ENCODE results near the gene DLX6. TPM values are rescaled to one million over a fixed set of nuclear protein-coding genes. Genes with fewer than 3 reads are reported as not detected.

The DLX6 gene
- total and polyA plus RNA-seq, 4 donors: 0.17 TPM; not detected in 3

DNA sequence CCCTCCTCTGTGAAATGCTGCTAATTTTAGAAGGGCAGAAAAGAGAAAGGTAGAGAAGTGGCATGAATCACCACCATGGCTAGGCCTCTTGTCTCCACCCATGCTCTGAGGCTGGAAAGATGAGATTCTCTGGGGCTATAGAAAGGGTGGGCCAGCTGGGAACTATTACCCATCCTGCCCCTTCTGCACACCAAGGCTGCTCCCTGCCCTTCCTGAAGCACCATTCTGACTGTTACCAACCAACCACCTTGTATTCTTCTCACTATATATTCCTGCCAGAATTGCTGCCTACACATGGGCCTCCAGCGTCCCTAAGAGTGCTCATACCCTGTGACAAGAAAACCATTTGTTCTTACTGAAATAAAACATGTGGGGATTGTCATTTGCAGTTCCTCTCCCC, 11.4 kb upstream of the DLX6 start:
- WGBS (ENCODE audit: insufficient coverage): no CpG with 5 or more reads among the region's 1 CpG
- no peaks in the 10 kb centered on the region for H3K9me3 ChIP-seq (ENCODE audit: control insufficient read depth, insufficient read depth, low read length)
- H3K4me3 ChIP-seq (ENCODE audit: low read depth, low read length): no peak overlapping the region
- peaks cover 98% of the 10 kb centered on the region for H3K27me3 ChIP-seq (ENCODE audit: control insufficient read depth, insufficient read depth, low read length)
- H3K4me1 ChIP-seq (ENCODE audit: control insufficient read depth, insufficient read depth, low read length): peaks cover 16% of the 10 kb centered on the region
- no peak for DNase-seq (ENCODE audit: low read depth in 4 of 6, low spot score in 6 of 6)
- H3K36me3 ChIP-seq (ENCODE audit: control insufficient read depth, insufficient read depth, low read length): no peaks in the 10 kb centered on the region
- H3K27ac ChIP-seq (ENCODE audit: low read depth, low read length): no peak overlapping the region

DNA sequence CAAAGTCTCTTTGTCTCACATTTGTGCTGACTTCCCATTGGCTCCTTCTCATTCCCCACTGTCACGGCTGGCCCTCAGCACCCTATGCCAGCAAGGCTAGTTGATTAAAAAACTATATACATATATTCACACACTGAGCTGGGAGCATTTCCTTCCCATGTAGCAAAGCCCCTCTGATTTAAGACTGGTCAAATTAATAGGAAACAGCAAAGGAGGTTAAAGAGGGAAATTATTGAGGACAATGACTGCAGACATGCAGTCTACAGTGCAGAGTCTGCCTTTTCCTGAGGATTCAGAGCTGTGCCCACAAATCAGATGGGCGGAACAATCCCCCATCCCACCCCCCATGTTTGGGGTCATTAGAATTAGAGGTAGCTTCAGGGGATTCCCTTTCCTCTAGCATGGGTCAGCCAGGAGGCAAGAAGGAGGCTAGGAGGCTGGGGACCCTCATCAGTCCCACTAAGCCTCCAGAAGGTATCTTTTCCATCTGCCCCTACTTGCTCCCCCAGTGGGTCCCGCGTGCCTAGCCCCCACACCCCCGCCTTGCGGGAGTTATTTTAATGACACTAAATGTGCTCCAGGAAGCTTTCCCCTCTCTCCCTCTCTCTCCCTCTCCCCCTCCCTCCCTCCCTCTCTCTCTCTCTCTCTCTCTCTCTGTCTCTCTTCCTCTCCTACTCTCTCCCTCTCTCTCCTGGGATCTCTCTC, 9.8 kb upstream of the DLX6 start:
- Histone ChIP-seq H3K27me3 (ENCODE audit: control insufficient read depth, insufficient read depth, low read length) (peaks cover 98% of the 10 kb centered on the region), H3K27ac (ENCODE audit: low read depth, low read length) (no peak overlapping the region), H3K4me3 (ENCODE audit: low read depth, low read length) (no peak overlapping the region), H3K9me3 (ENCODE audit: control insufficient read depth, insufficient read depth, low read length) (no peaks in the 10 kb centered on the region), H3K36me3 (ENCODE audit: control insufficient read depth, insufficient read depth, low read length) (no peaks in the 10 kb centered on the region), H3K4me1 (ENCODE audit: control insufficient read depth, insufficient read depth, low read length) (peaks cover 16% of the 10 kb centered on the region)
- no peak for DNase-seq (ENCODE audit: low read depth in 4 of 6, low spot score in 6 of 6)
- WGBS (ENCODE audit: insufficient coverage): 0% methylated on average over 5 of the region's 6 CpGs

DNA sequence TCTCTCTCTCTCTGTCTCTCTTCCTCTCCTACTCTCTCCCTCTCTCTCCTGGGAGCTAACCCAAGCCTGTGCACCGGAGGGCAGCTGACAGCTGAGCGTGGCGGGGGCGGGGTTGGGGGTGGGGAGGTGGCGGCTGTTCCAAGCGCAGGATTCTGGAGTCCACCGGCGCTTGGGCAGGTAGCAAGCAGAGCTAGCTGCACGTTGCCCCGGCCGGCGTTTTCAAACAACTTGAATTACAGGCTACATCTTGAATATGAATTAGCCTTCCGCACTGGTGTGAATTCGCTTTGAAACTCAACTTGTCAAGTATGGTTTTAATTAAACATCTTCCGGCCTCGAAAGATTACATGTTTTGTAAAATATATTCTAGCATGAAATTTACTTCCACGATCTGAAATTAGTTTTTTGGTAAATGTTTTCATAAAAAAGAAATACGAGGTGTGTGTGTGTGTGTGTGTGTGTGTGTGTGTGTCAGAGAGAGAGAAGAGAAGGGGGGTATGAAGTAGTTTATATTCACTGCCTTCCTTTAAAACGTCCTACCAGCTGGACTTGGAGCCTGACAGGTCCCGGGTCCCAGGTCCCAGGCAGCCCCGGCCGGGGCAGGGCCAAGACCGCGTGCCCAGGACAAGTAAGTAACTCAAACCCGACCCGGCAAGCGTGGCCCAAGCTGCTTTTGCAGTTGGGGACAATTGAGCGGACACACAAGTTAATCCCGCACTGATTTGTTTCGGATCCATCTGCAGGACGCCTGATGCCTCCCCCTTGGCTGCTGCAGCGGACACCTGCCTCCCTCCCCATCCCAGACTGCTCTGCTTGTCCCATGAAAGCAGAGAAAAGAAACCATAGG, 9.0 kb upstream of the DLX6 start:
- no peak overlapping the region for H3K4me3 ChIP-seq (ENCODE audit: low read depth, low read length)
- DNase-seq (ENCODE audit: low read depth in 4 of 6, low spot score in 6 of 6): peak in 2 of 6 donors; percentile 8 to 27
- WGBS (ENCODE audit: insufficient coverage): 0% methylated on average over 26 of the region's 32 CpGs
- no peaks in the 10 kb centered on the region for H3K9me3 ChIP-seq (ENCODE audit: control insufficient read depth, insufficient read depth, low read length)
- H3K36me3 ChIP-seq (ENCODE audit: control insufficient read depth, insufficient read depth, low read length): no peaks in the 10 kb centered on the region
- peaks cover 16% of the 10 kb centered on the region for H3K4me1 ChIP-seq (ENCODE audit: control insufficient read depth, insufficient read depth, low read length)
- no peak overlapping the region for H3K27ac ChIP-seq (ENCODE audit: low read depth, low read length)
- H3K27me3 ChIP-seq (ENCODE audit: control insufficient read depth, insufficient read depth, low read length): peaks cover 99% of the 10 kb centered on the region

DNA sequence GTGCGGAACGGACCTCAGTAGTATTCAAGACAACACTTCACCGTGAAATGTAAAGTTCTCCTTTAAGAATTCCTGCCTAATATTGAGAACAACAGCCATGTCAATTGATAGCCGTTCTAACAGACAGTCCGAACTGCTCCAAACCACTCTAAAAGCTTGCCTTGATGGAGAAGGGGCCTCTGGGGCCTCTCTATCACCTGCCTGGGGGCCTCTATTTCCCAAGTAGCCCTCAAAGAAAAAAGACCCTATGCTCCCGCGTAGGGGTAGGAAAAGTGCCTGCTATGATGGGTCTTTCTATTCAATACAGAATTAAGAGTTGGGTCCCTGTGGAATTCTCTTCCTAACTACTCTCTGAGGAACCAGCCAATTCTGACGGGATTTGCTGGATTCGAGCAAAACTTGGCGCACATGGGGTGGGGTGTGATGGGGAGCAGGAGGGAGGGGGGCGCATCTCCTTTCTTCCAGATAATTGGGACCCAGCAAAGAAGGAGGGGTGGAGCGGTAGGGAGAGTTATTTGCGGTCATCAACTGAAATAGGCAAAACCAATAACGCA, 8.3 kb upstream of the DLX6 start:
- 0% methylated on average over 3 of the region's 14 CpGs for WGBS (ENCODE audit: insufficient coverage)
- peaks cover 100% of the 10 kb centered on the region for H3K27me3 ChIP-seq (ENCODE audit: control insufficient read depth, insufficient read depth, low read length)
- no peak overlapping the region for H3K4me3 ChIP-seq (ENCODE audit: low read depth, low read length)
- no peak overlapping the region for H3K27ac ChIP-seq (ENCODE audit: low read depth, low read length)
- DNase-seq (ENCODE audit: low read depth in 4 of 6, low spot score in 6 of 6): peak in 2 of 6 donors; percentile 11 to 16
- no peaks in the 10 kb centered on the region for H3K36me3 ChIP-seq (ENCODE audit: control insufficient read depth, insufficient read depth, low read length)
- peaks cover 16% of the 10 kb centered on the region for H3K4me1 ChIP-seq (ENCODE audit: control insufficient read depth, insufficient read depth, low read length)
- H3K9me3 ChIP-seq (ENCODE audit: control insufficient read depth, insufficient read depth, low read length): no peaks in the 10 kb centered on the region

DNA sequence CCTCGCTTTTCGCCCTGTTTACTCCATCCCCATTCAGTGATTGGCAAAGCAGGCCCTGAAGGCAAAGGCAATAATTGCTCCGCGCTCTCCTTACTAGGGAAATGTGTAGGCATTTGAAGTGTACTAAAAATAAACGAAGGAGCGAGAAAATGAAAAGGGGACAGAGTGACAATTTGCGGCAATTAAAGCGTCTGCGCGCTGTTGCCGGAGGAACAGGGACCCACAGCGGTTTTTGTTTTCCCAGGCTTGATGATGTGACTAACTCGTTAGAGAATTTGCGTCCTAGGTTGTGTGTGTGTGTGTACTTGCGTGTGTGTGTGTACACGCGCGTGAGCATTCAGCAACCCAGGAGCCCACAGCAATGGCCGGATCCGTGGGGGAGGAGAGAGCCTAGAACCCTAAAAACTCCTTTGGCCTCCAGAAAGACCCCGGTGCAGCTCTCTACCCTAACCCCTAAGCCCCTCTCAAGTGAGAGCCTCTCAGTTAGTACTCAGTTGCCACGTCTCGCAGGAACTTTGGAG, 7.8 kb upstream of the DLX6 start:
- Histone ChIP-seq H3K36me3 (ENCODE audit: control insufficient read depth, insufficient read depth, low read length) (no peaks in the 10 kb centered on the region), H3K27ac (ENCODE audit: low read depth, low read length) (no peak overlapping the region), H3K4me1 (ENCODE audit: control insufficient read depth, insufficient read depth, low read length) (peaks cover 12% of the 10 kb centered on the region), H3K9me3 (ENCODE audit: control insufficient read depth, insufficient read depth, low read length) (no peaks in the 10 kb centered on the region), H3K27me3 (ENCODE audit: control insufficient read depth, insufficient read depth, low read length) (peaks cover 100% of the 10 kb centered on the region), H3K4me3 (ENCODE audit: low read depth, low read length) (no peak overlapping the region)
- DNase-seq (ENCODE audit: low read depth in 4 of 6, low spot score in 6 of 6): peak in 2 of 6 donors; percentile 35 to 42
- under 1% methylated on average over 14 of the region's 23 CpGs for WGBS (ENCODE audit: insufficient coverage)

DNA sequence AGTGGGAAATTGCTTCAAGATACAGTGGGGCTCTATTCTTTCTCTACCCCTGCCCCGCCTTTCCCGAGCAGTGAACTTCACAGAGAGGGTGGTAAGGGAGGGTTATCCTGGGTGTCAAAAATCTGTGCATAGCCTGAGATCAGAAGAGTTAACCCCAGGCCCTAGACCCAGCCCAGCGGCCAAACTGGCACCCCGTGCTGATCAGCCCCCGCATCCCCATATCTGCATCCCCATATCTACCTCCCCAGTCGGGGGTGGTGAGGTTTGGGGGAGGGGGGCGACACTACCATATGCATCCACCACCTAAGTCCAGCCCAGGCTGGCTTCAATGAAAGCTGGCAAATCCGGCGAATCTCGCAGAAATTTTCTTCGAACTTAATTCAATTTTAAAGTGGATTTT, 7.0 kb upstream of the DLX6 start:
- DNase-seq (ENCODE audit: low read depth in 4 of 6, low spot score in 6 of 6): peak in 1 of 6 donors; percentile 12
- peaks cover 100% of the 10 kb centered on the region for H3K27me3 ChIP-seq (ENCODE audit: control insufficient read depth, insufficient read depth, low read length)
- H3K36me3 ChIP-seq (ENCODE audit: control insufficient read depth, insufficient read depth, low read length): no peaks in the 10 kb centered on the region
- H3K27ac ChIP-seq (ENCODE audit: low read depth, low read length): no peak overlapping the region
- 0% methylated on average over 4 of the region's 11 CpGs for whole genome bisulfite sequencing (ENCODE audit: insufficient coverage)
- no peak overlapping the region for H3K4me3 ChIP-seq (ENCODE audit: low read depth, low read length)
- no peaks in the 10 kb centered on the region for H3K9me3 ChIP-seq (ENCODE audit: control insufficient read depth, insufficient read depth, low read length)
- H3K4me1 ChIP-seq (ENCODE audit: control insufficient read depth, insufficient read depth, low read length): peaks cover 10% of the 10 kb centered on the region

DNA sequence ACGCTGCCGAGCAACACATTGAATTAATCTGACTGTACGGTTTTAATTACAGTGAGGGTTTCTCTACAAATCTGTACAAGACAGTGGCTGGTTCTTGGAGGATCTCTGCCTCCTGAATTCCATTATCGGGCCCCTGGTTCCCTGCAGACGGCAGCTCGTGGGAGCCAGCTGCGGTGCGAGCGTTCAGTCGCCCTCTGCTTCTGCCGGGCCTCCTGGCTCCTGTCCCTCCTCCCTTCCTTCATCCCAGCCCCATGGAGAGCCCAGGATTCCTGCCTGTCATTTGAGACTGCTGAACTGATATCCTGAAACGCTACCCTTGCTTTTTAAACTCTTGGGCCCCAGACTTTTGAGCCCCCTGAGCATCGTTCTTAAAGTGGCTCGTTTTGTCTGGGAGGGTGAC, 6.6 kb upstream of the DLX6 start:
- under 1% methylated on average over 11 of the region's 14 CpGs for whole genome bisulfite sequencing (ENCODE audit: insufficient coverage)
- H3K36me3 ChIP-seq (ENCODE audit: control insufficient read depth, insufficient read depth, low read length): no peaks in the 10 kb centered on the region
- no peak overlapping the region for H3K27ac ChIP-seq (ENCODE audit: low read depth, low read length)
- peaks cover 13% of the 10 kb centered on the region for H3K4me1 ChIP-seq (ENCODE audit: control insufficient read depth, insufficient read depth, low read length)
- peak in 2 of 6 donors; percentile 6 to 20 for DNase-seq (ENCODE audit: low read depth in 4 of 6, low spot score in 6 of 6)
- peaks cover 100% of the 10 kb centered on the region for H3K27me3 ChIP-seq (ENCODE audit: control insufficient read depth, insufficient read depth, low read length)
- no peaks in the 10 kb centered on the region for H3K9me3 ChIP-seq (ENCODE audit: control insufficient read depth, insufficient read depth, low read length)
- H3K4me3 ChIP-seq (ENCODE audit: low read depth, low read length): no peak overlapping the region

DNA sequence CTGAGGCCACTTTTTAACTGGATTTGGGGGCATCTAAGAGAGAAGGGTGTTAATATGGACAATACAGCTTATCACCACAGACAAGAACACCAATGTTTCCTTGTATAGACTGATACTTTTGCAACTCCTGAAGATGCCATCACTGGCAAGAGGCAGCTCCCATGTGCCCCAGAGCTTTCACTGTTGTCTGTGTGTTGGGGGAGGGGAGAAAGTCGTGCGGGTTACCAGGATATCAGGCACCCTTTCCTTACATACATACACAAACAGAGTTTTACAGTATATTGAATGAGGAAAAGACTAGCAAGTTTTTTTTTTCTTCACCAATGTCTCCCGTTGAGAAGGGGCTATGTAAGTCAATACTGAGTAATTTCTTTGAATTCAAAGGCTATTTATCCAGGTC, 4.1 kb upstream of the DLX6 start:
- WGBS (ENCODE audit: insufficient coverage): no CpG with 5 or more reads among the region's 3 CpGs

DNA sequence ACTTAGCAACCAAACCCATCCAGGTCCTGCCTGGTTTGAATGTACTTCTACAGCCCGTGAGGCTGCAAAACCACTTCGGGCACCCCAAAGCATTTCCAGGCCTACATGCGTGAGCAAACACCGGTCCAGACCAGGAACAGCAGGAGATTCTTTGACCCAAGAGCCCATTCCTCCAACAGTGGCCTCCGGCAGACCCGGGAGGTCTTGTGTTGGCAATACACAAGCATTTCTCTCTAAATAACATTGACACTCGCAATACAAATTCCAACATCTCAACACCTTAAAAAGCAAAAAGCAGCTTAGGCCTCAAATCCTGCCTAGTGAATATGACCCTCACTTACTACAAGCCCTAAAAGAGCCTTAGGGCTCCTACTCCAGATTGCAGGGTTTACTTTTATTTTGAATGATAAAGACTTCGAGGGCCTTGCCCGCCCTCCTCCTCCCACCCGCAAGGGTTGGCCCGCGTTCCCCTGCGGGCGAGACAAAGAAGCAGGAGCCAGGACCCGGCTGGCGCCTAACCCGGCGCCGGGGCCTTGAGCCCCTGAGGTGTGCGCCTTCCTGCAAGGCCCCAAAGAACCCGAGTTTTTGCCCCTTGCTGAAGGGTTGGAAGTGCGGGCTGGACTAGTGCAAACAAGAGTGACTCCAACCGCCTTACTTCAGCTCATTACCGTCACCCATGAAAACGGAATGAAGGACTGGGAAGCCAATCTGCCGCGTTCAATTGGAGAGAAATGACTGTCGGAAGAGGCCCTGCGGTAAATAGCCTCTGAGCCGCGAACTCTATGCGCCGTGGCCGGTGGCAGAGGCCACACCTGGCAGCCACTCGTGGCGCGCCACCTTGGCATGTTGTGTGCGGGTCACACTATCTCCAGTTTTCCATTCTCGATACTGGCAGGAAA, 3.4 kb upstream of the DLX6 start:
- WGBS (ENCODE audit: insufficient coverage): 14% methylated on average over 36 of the region's 39 CpGs
- Histone ChIP-seq H3K4me1 (ENCODE audit: control insufficient read depth, insufficient read depth, low read length) (peaks cover 34% of the 10 kb centered on the region), H3K9me3 (ENCODE audit: control insufficient read depth, insufficient read depth, low read length) (no peaks in the 10 kb centered on the region), H3K27me3 (ENCODE audit: control insufficient read depth, insufficient read depth, low read length) (peaks cover 99% of the 10 kb centered on the region), H3K4me3 (ENCODE audit: low read depth, low read length) (no peak overlapping the region), H3K36me3 (ENCODE audit: control insufficient read depth, insufficient read depth, low read length) (no peaks in the 10 kb centered on the region), H3K27ac (ENCODE audit: low read depth, low read length) (no peak overlapping the region)
- DNase-seq (ENCODE audit: low read depth in 4 of 6, low spot score in 6 of 6): peak in 2 of 6 donors; percentile 4 to 16

More for the DNA sequence above, 4.1 kb upstream of the DLX6 start:
- Histone ChIP-seq H3K36me3 (ENCODE audit: control insufficient read depth, insufficient read depth, low read length) (no peaks in the 10 kb centered on the region), H3K4me3 (ENCODE audit: low read depth, low read length) (no peak overlapping the region), H3K27me3 (ENCODE audit: control insufficient read depth, insufficient read depth, low read length) (peaks cover 100% of the 10 kb centered on the region), H3K4me1 (ENCODE audit: control insufficient read depth, insufficient read depth, low read length) (peaks cover 29% of the 10 kb centered on the region), H3K27ac (ENCODE audit: low read depth, low read length) (no peak overlapping the region), H3K9me3 (ENCODE audit: control insufficient read depth, insufficient read depth, low read length) (no peaks in the 10 kb centered on the region)
- peak in 1 of 6 donors; percentile 1 for DNase-seq (ENCODE audit: low read depth in 4 of 6, low spot score in 6 of 6)
